CD4-positive, alpha-beta T cell treated with Interleukin-15 for 4 hours (primary cell): ENCODE results near the gene BORCS5.

ENCODE experiments used
- DNase-seq: peaks from one replicate; pipeline ENCODE4 v3.0.0-alpha.2; 2020; ENCODE audit warnings: low spot score

Gene BORCS5

GRCh38 chr12:12513416-12514006 is 156.6 kb downstream of the BORCS5 start:
- DNase-seq: no peak

GRCh38 chr12:12518464-12518845 is 161.6 kb downstream of the BORCS5 start:
- DNase-seq: no peak

- DNase-seq: no peak
Measured at GRCh38 chr12:12518919-12519318, 162.0 kb downstream of the BORCS5 start.
